Calu3 (cell line): ENCODE results near the gene EFCAB6. TPM values are rescaled to one million over a fixed set of nuclear protein-coding genes. Genes with fewer than 3 reads are reported as not detected.
A peak's percentile ranks its signal among the peaks of the same experiment; 100 is the strongest.

ENCODE experiments used
- BruUV-seq: library from RNA; stranded (reverse); fragments of 400-500 nt; replicated peaks from 2 replicates; lab custom pipeline; 2021; lab: Mats Ljungman, UMichigan
- CTCF ChIA-PET: fragments of 300-600 bp; sonication (Branson Sonifier 250); formaldehyde crosslinking; loops from one replicate; lab custom pipeline; 2022; ENCODE audit warnings: antibody characterized with exemption; lab: Charles Lee
- DNase-seq: peaks from one replicate; pipeline ENCODE4 v3.0.0; 2022
- H3K27ac Mint-ChIP-seq: one replicate; pipeline ENCODE4 v1.8.0; 2022; ENCODE audit warnings: mixed read lengths; ENCODE audit not compliant: unreplicated experiment
- H3K27me3 Mint-ChIP-seq: one replicate; pipeline ENCODE4 v1.8.0; 2022; ENCODE audit warnings: mixed read lengths; ENCODE audit not compliant: unreplicated experiment
- H3K36me3 Mint-ChIP-seq: one replicate; pipeline ENCODE4 v1.8.0; 2022; ENCODE audit warnings: mild to moderate bottlenecking, moderate library complexity, mixed read lengths; ENCODE audit not compliant: insufficient read depth, unreplicated experiment
- H3K4me1 Mint-ChIP-seq: one replicate; pipeline ENCODE4 v1.8.0; 2022; ENCODE audit warnings: mild to moderate bottlenecking, low read depth, mixed read lengths; ENCODE audit not compliant: unreplicated experiment
- H3K4me3 Mint-ChIP-seq: one replicate; pipeline ENCODE4 v1.8.0; 2022; ENCODE audit warnings: mild to moderate bottlenecking, low read depth, moderate library complexity, mixed read lengths; ENCODE audit not compliant: unreplicated experiment
- H3K9me3 Mint-ChIP-seq: one replicate; pipeline ENCODE4 v1.8.0; 2022; ENCODE audit warnings: low read depth, mixed read lengths; ENCODE audit not compliant: unreplicated experiment
- CTCF ChIP-seq: fragments of 200-600 bp; IDR thresholded peaks from one replicate; pipeline ENCODE4 v1.8.0; 2022; ENCODE audit warnings: antibody characterized with exemption; ENCODE audit not compliant: unreplicated experiment
- intact Hi-C: fragments of 100-400 bp; cut with micrococcal nuclease; formaldehyde crosslinking; loops from one replicate; pipeline ENCODE4 v1.10.0; 2022; ENCODE audit not compliant: unreplicated experiment
- total RNA-seq: library from RNA; stranded (reverse); gene quantifications from 2 replicates; pipeline ENCODE4 v1.2.3, GENCODE V29; 2022

The EFCAB6 gene
- total RNA-seq, 1 experiment from 2014 or later: 2.2 TPM

GRCh38 chr22:43849731-43850130 lies 37.6 kb upstream of the EFCAB6 start:
- H3K4me3 Mint-ChIP-seq: no peak overlapping the region
- no TSS peak for BruUV-seq
- DNase-seq: no peak
- no peak overlapping the region for H3K27ac Mint-ChIP-seq
- H3K4me1 Mint-ChIP-seq: no peaks in the 10 kb centered on the region
- intact Hi-C loops: no loop called here
- CTCF ChIA-PET: no interaction called here
- H3K27me3 Mint-ChIP-seq: no peaks in the 10 kb centered on the region
- H3K36me3 Mint-ChIP-seq: peaks cover 9% of the 10 kb centered on the region
- H3K9me3 Mint-ChIP-seq: no peaks in the 10 kb centered on the region
- no peak for TF ChIP-seq CTCF

DNA sequence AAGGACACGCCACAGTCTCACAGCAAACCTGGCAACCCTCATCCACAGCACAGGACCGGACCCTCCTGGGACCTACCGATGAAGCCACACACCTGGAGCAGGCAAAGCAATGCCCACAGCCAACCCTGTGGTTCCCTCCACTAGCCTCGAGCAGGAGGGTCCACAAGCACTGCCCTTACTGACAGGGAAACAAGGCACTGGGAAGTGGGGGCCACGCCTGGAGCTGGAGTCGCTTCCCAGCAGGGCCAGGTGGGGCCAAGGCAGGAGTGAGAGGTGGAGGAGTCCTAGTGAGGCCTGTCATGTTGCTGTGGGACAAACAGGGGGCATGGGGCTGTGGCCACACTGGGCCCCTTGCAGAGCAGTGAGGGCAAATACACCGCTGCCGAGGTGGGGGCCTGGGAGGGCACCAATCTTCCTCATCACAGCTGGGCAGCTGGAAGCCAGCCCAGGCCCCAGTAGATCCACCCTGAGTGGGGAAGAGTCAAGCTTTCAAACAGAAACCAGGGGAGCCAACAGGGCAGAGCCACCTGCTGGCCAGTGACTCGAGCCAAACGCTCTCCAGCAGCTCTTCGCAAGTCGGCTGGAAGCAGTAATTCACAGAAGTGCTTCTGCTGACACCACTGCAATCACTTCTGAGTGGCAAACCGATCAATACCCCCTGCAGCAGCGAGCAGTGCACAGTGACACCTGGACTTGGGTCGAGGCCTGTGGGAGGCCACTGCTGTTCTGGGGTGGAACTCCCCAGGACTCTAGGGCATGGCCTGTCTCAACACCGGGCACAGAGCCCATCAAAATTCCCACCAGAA lies 36.5 kb upstream of the EFCAB6 start:
- Mint-ChIP-seq H3K36me3 (peaks cover 9% of the 10 kb centered on the region), H3K9me3 (no peaks in the 10 kb centered on the region), H3K27ac (no peak overlapping the region), H3K4me1 (no peaks in the 10 kb centered on the region), H3K4me3 (no peak overlapping the region), H3K27me3 (no peaks in the 10 kb centered on the region)
- CTCF ChIA-PET: interaction anchor here (0.8 kb wide), 1 partner anchor 12 kb away, joined by 4 read pairs; no protein-coding TSS in a partner anchor
- DNase-seq: no peak
- no TSS peak for BruUV-seq
- intact Hi-C loops: no loop called here
- peak; percentile 37 for TF ChIP-seq CTCF

- no peak for DNase-seq
- Mint-ChIP-seq H3K4me1 (no peaks in the 10 kb centered on the region), H3K9me3 (no peaks in the 10 kb centered on the region), H3K4me3 (no peak overlapping the region), H3K27me3 (no peaks in the 10 kb centered on the region), H3K27ac (no peak overlapping the region), H3K36me3 (peaks cover 9% of the 10 kb centered on the region)
- BruUV-seq: no TSS peak
- intact Hi-C loops: no loop called here
- TF ChIP-seq CTCF: no peak
- CTCF ChIA-PET: interaction anchor here (0.6 kb wide), 1 partner anchor 29 kb away, joined by 3 read pairs; no protein-coding TSS in a partner anchor
Observed at GRCh38 chr22:43847376-43848289, 35.5 kb upstream of the EFCAB6 start.

DNA sequence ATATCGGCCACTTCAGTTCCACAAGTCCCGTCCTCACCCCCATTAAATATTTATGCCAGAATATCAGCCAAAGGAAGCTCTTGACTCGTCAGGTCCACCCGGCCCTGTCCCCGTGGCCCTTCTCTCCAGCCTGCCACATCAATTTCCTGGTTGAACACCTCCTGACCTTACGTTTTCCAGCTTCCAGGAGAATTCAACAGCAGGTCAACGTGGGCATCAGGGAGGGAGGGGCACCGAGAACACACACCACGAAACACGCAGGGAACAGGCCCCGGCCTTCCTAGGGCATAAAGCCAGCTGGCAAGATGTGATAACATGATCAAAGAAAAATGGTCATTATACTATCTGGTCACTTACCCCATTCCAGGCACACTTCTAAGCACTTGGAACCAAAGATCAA lies 34.9 kb upstream of the EFCAB6 start:
- Mint-ChIP-seq H3K36me3 (peaks cover 9% of the 10 kb centered on the region), H3K27me3 (no peaks in the 10 kb centered on the region)
- CTCF ChIA-PET: no interaction called here

More for the DNA sequence above, 34.9 kb upstream of the EFCAB6 start:
- TF ChIP-seq CTCF: no peak
- H3K9me3 Mint-ChIP-seq: no peaks in the 10 kb centered on the region
- no peak overlapping the region for H3K27ac Mint-ChIP-seq
- no peaks in the 10 kb centered on the region for H3K4me1 Mint-ChIP-seq
- BruUV-seq: no TSS peak
- intact Hi-C loops: no loop called here
- H3K4me3 Mint-ChIP-seq: no peak overlapping the region
- DNase-seq: no peak
